ENCODE results near the gene CROCC2. TPM values are rescaled to one million over a fixed set of nuclear protein-coding genes. Genes with fewer than 3 reads are reported as not detected.

CROCC2 gene
- polyA plus RNA-seq, 1 donor (not counting 4 experiments of a cell fraction or from before 2014, with no cell fraction given): not detected

DNA sequence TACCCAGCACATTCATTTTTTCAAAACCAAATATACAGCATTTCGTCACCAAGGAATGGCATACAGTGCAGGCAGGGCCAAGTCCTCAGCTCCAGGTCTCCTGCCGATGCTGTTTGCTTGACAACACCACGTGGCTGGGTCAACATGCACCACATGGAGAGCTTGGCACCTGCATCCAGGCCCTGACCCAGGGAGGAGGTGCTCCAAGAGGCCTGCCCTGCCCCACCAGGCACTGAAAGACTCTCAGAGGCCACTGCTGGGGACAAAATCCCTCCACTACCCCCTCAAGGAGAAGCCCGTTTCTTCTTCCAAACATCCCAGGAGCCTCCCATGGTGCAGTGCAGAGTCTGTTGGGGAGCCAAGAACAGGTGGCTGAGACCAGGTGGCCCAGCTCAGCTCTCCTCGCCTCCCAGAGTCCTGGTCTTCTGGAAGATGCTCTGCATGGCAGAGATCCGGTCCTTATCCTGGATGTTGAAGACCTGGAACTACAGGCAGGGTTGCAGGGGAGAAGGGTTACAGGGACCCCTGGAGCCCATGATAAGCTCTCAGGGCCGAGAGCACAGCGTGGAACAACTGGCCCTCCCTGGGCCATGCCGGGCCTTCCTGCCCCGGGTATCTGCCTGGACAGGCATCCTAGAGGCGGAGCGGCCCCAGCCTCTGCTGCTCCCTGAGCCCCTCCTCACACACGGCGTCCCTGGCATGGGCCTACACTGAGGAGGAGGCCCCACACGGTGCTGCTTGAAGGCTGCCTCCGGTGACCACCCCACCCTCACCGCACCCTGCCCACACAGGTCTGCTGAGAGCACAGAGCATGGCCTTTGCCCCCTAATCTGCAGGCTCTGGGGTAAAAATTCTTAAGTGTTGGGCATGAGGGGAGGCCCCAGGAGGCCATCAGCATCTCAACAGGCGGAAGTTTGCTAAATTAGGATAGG lies 19.2 kb upstream of the CROCC2 start:
- Histone ChIP-seq H3K4me3 (ENCODE audit: control insufficient read depth in 2 of 3, extremely low read depth in 1 of 3, insufficient read depth in 2 of 3, low read depth in 1 of 3, low read length in 3 of 3) (no peak overlapping the region), H3K9ac (ENCODE audit: control insufficient read depth, extremely low read depth, insufficient read depth, low read length) (no peak overlapping the region), H4K20me1 (ENCODE audit: control insufficient read depth, extremely low read depth, insufficient read depth, low read length) (no peaks in the 10 kb centered on the region), H2AFZ (ENCODE audit: control insufficient read depth, low read length) (no peak overlapping the region), H3K4me1 (ENCODE audit: control insufficient read depth, extremely low read depth, insufficient read depth, low read length) (no peaks in the 10 kb centered on the region), H3K79me2 (ENCODE audit: control insufficient read depth, insufficient read depth, low read length) (no peaks in the 10 kb centered on the region), H3K9me1 (ENCODE audit: control insufficient read depth, extremely low read depth, insufficient read depth, low read length) (no peaks in the 10 kb centered on the region), H3K4me2 (ENCODE audit: control insufficient read depth, extremely low read depth, insufficient read depth, low read depth, low read length) (no peak overlapping the region), H3K27me3 (ENCODE audit: control insufficient read depth, extremely low read depth, insufficient read depth, low read length) (peaks cover 7% of the 10 kb centered on the region), H3K36me3 (ENCODE audit: control insufficient read depth in 2 of 2, extremely low read depth in 1 of 2, insufficient read depth in 2 of 2, low read length in 2 of 2) (no peaks in the 10 kb centered on the region), H3K9me3 (ENCODE audit: control insufficient read depth, low read depth, low read length) (no peaks in the 10 kb centered on the region), H3K27ac (ENCODE audit: control insufficient read depth, insufficient read depth, low read length) (no peak overlapping the region)
- TF ChIP-seq EZH2 (IDR thresholded peaks at IDR 0.05; ENCODE audit: low read length): no peak
- TF ChIP-seq, protein P1, sequence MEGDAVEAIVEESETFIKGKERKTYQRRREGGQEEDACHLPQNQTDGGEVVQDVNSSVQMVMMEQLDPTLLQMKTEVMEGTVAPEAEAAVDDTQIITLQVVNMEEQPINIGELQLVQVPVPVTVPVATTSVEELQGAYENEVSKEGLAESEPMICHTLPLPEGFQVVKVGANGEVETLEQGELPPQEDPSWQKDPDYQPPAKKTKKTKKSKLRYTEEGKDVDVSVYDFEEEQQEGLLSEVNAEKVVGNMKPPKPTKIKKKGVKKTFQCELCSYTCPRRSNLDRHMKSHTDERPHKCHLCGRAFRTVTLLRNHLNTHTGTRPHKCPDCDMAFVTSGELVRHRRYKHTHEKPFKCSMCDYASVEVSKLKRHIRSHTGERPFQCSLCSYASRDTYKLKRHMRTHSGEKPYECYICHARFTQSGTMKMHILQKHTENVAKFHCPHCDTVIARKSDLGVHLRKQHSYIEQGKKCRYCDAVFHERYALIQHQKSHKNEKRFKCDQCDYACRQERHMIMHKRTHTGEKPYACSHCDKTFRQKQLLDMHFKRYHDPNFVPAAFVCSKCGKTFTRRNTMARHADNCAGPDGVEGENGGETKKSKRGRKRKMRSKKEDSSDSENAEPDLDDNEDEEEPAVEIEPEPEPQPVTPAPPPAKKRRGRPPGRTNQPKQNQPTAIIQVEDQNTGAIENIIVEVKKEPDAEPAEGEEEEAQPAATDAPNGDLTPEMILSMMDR (optimal IDR thresholded peaks at IDR 0.05 in 1 of 3, IDR thresholded peaks at IDR 0.05 in 1 of 3, conservative IDR thresholded peaks at IDR 0.05 in 1 of 3; ENCODE audit: extremely low read depth in 1 of 3, insufficient read depth in 2 of 3, low read length in 3 of 3): no peak
- DNase-seq (ENCODE audit: low read depth, low spot score) (no peak), FAIRE-seq (no peak)
- dilution Hi-C loops (cut with MboI; ENCODE audit: extremely low pct_ligation_motif_present, low sequenced_read_pairs): no loop called here

DNA sequence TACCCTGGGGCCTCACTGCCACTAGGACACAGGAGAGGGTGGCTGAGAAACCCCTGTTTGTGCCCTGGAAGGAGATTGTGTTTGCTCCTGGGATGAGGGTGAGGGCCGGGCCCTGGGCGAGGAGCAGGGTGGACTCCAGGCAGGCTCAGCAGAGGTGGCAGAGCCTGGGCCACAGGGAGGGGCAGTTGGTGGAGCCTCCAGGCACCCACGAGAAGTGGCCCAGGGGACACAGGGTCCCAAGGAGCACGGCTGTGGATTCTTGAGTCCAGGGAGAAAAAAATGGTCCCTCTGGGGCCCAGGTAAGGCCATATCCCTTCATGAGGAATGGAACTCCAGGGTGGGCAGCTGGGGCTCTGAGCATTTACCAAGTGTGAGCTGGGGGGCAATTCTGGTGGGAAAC lies 18.5 kb upstream of the CROCC2 start:
- no peaks in the 10 kb centered on the region for H3K79me2 ChIP-seq (ENCODE audit: control insufficient read depth, insufficient read depth, low read length)
- H4K20me1 ChIP-seq (ENCODE audit: control insufficient read depth, extremely low read depth, insufficient read depth, low read length): no peaks in the 10 kb centered on the region
- H3K9me3 ChIP-seq (ENCODE audit: control insufficient read depth, low read depth, low read length): no peaks in the 10 kb centered on the region
- no peaks in the 10 kb centered on the region for H3K36me3 ChIP-seq (ENCODE audit: control insufficient read depth in 2 of 2, extremely low read depth in 1 of 2, insufficient read depth in 2 of 2, low read length in 2 of 2)
- no peak overlapping the region for H3K4me3 ChIP-seq (ENCODE audit: control insufficient read depth in 2 of 3, extremely low read depth in 1 of 3, insufficient read depth in 2 of 3, low read depth in 1 of 3, low read length in 3 of 3)
- dilution Hi-C loops (cut with MboI; ENCODE audit: extremely low pct_ligation_motif_present, low sequenced_read_pairs): no loop called here
- FAIRE-seq: no peak
- no peaks in the 10 kb centered on the region for H3K4me1 ChIP-seq (ENCODE audit: control insufficient read depth, extremely low read depth, insufficient read depth, low read length)
- peaks cover 7% of the 10 kb centered on the region for H3K27me3 ChIP-seq (ENCODE audit: control insufficient read depth, extremely low read depth, insufficient read depth, low read length)
- H3K9me1 ChIP-seq (ENCODE audit: control insufficient read depth, extremely low read depth, insufficient read depth, low read length): no peaks in the 10 kb centered on the region
- H2AFZ ChIP-seq (ENCODE audit: control insufficient read depth, low read length): no peak overlapping the region
- no peak overlapping the region for H3K9ac ChIP-seq (ENCODE audit: control insufficient read depth, extremely low read depth, insufficient read depth, low read length)
- DNase-seq (ENCODE audit: low read depth, low spot score): no peak
- no peak for TF ChIP-seq EZH2 (IDR thresholded peaks at IDR 0.05; ENCODE audit: low read length)
- TF ChIP-seq, protein P1 (optimal IDR thresholded peaks at IDR 0.05 in 1 of 3, IDR thresholded peaks at IDR 0.05 in 1 of 3, conservative IDR thresholded peaks at IDR 0.05 in 1 of 3; ENCODE audit: extremely low read depth in 1 of 3, insufficient read depth in 2 of 3, low read length in 3 of 3): no peak
- no peak overlapping the region for H3K27ac ChIP-seq (ENCODE audit: control insufficient read depth, insufficient read depth, low read length)
- no peak overlapping the region for H3K4me2 ChIP-seq (ENCODE audit: control insufficient read depth, extremely low read depth, insufficient read depth, low read depth, low read length)

All from keratinocyte (primary cell).